ENCODE data around the gene VDAC2.

VDAC2 gene

GRCh38 chr10:75228278-75228677 is 17.7 kb downstream of the VDAC2 start:
- DNase-seq (ENCODE audit: insufficient read length, low spot score), result no peak
- FAIRE-seq, result no peak

- no peak for DNase-seq (ENCODE audit: insufficient read length, low spot score)
Observed at GRCh38 chr10:75228834-75229233, 18.2 kb downstream of the VDAC2 start.

GRCh38 chr10:75229971-75230370 is 19.4 kb downstream of the VDAC2 start:
- DNase-seq (ENCODE audit: insufficient read length, low spot score) (no peak), FAIRE-seq (no peak)

More at GRCh38 chr10:75228834-75229233, 18.2 kb downstream of the VDAC2 start:
- FAIRE-seq, result no peak

DNA sequence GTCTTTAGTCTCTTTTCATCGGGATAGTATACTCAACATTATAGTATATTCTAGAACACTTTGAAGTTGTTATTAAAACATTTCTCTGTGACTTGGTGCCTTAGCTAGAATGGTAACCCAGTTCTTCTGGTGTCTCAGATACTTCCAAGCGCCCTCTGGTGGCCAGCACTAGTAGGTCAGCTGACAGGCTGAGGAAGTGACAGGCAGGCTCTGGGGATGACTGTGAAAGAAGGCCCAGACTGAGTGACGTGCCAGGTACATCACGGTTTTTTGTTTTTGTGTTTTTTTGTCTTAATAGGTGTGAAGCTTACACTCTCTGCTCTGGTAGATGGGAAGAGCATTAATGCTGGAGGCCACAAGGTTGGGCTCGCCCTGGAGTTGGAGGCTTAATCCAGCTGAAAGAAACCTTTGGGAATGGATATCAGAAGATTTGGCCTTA is 20.0 kb downstream of the VDAC2 start:
- DNase-seq (ENCODE audit: insufficient read length, low spot score) (peak; percentile 82), FAIRE-seq (no peak)

GRCh38 chr10:75231672-75232581 is 21.3 kb downstream of the VDAC2 start:
- DNase-seq (ENCODE audit: insufficient read length, low spot score), result no peak
- no peak for FAIRE-seq

DNA sequence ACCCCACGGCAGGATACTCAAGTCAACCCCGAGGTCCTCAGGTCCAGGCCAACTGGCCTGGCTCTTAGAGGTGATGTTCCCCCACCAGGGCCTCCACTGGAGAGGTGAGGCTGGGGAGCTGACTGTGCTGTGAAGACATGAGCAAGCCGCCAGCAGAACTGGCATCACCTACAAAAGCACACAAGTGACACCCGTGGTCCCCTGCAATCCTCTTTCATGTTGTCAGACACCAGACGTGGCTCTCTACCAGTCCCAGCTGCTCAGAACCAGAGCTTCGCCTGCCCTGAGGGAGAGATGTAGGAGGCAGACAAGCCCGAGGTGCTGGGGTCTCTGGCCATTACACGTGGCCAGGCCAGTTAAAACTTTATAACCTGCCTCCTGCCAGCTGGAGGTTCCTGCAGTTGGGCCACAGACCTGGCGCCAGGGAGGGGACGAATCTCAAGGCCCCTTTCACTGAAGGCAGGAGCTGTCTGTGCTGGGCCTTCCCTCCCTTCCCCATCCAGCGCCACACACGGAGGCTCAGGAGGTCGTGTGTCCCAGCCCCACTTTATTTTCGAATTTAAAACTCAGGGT is 22.9 kb downstream of the VDAC2 start:
- no peak for FAIRE-seq
- no peak for DNase-seq (ENCODE audit: insufficient read length, low spot score)

- FAIRE-seq (no peak), DNase-seq (ENCODE audit: insufficient read length, low spot score) (peak; percentile 80)
Observed at GRCh38 chr10:75234017-75234682, 23.6 kb downstream of the VDAC2 start.

GRCh38 chr10:75234683-75235374 is 24.2 kb downstream of the VDAC2 start:
- FAIRE-seq, result no peak
- no peak for DNase-seq (ENCODE audit: insufficient read length, low spot score)

DNA sequence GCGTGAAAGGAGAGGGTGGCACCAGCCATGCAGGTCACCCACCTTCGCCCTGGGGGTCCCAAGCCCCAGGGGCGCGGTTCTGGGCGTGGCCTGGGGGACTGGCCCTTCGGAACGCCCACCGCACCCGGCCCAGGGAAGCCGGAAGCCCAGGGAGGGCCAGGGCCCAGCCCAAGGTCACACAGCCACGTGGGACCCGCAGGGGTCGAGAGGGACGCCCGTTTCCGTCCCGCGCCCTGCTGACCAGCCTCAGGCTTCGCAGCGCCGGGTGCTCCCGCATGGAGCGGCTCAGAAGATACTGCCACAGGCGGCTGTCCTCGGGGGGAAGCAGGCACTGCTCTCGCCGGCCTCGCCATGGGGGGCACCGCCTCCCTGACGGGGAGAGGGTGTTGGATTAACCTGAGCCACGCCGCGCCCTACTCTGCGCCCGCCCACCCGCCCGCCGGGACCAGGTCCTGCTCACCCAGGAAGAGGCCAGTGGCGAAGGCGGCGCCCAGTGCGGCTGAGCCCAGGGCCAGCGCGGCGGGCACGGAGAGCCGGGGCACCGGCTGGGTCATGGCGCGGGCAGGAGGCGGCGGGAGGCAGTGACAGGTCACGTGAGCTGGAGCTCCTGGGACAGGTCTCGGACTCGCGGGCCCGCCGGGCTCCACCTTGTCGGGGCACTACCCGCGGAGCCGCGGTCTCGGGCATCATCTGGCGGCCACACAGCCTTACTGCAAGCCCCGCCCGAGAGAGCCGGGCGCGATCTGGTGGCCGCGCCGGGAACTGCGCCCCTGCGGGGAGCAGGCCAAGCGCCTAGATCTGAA is 25.0 kb downstream of the VDAC2 start, which contains the start of gene COMTD1:
COMTD1 (minus strand) TSS at position 583 of the 803 bp plus-strand sequence; CDS start at position 554, 29 bp downstream.
- FAIRE-seq (no peak), DNase-seq (ENCODE audit: insufficient read length, low spot score) (peak; percentile 92)

DNA sequence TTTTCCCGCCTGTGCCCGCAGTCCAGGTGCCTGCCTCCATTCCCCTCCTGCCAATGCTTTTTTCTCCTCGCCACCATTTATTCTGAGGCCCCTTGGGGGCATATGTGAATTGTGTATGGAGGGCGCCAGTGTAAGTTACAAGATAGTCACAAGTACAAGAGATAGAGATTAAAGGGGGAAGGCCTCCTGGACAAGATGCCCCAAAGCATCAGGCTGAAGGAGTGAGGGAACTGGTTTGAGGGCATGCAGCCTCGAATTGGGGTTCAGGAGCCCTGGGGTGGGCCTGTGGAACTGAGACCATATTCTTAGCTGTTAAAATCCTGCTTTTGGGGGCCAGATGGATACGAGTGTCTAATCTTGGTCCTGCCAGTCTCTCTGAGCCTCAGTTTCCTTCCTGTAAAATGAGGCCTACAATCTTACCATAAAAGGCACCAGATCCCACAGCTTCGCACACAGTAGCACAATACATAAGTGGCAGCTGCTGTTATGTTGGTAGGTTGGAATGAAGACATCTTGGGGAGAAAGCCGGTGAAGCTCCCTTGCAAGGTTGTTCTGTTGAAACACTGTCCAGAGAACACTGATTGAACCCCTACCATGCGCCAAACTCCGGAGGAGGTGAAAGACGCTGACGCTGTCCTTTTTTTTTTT is 25.7 kb downstream of the VDAC2 start:
- no peak for FAIRE-seq
- DNase-seq (ENCODE audit: insufficient read length, low spot score), result no peak

DNA sequence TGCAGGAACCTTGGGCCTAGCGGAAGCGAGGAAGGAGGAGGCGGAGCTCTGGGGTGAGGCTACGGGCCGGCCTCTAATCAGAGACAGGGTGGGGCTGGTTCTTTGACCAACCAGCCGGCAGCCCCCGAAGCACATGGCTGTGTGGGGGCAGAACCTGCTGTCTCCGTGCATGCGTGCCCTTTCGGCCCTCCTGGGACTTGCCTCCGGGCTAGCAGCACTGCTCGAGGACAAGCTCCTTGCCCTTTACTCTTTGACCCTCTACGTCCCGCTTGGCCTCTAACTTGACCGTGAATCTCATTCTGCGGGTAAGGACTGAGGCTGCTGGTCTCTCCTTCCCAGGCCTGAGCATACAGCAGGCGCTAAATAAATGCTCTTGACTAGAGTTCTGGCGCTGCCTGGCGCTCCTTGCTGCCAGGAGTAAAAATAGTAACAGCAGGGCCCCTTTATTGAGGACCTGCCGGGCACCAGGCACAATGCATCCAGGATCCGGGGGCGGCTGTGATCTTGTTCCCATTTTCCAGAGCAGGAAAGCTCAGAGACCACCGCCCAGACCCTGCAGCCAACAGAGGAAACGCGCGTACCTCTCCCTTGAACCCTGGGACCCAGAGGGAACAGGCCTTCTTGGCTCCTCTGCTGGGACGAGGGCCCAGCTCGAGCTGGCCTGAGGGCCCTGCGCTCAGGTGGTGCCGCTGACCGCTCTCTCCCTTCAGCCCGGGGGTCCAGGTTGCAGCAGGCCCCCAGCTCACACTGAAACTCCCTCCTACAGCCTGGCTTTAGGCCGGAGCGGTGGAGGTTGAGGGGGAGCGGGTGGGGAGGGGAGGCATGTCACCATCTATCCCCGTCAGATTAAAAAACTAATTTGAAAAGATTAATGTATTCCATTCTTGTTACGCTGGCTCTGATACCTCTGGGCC is 27.8 kb downstream of the VDAC2 start:
- FAIRE-seq, result no peak

GRCh38 chr10:75239096-75239790 is 28.6 kb downstream of the VDAC2 start:
- FAIRE-seq (no peak), DNase-seq (ENCODE audit: insufficient read length, low spot score) (no peak)

More for the DNA sequence above, 27.8 kb downstream of the VDAC2 start:
- no peak for DNase-seq (ENCODE audit: insufficient read length, low spot score)

DNA sequence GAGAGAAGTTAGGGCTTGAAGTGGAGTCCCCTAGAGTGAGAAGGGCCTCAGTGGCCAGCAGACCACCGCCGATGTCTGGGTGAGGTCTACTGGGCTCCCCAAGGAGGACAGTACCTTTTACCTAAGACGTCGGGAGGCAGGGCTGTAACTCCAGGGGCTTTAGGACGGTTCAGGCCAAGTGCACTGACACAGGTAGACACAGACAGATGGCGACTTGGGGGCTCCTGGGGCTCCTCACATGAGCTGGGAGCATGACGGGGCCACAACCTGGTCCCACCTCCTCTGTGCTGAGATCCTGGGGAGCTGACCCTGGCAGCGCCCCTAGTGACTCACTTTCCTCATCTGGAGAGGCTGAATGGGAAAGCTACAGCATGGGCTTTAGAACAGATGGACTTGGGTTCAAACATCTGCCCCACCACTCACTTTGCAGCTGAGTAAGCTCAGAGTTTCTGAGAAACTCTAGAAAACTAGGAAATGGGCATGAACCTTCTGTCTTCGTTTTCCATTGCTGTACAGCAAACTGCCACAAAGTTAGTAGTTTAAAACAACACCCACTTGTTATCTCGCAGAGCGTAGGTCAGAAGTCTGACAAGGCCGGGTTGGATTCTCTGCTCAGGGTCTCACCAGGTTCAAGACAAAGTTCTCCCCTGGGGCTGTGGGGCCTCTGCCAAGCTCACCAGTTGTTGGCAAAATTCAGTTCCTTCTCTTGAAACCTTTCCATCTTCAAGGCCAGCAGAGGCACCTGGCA is 29.9 kb downstream of the VDAC2 start:
- DNase-seq (ENCODE audit: insufficient read length, low spot score) (no peak), FAIRE-seq (no peak)

- no peak for FAIRE-seq
- no peak for DNase-seq (ENCODE audit: insufficient read length, low spot score)
Observed at GRCh38 chr10:75243426-75243825, 32.8 kb downstream of the VDAC2 start.

DNA sequence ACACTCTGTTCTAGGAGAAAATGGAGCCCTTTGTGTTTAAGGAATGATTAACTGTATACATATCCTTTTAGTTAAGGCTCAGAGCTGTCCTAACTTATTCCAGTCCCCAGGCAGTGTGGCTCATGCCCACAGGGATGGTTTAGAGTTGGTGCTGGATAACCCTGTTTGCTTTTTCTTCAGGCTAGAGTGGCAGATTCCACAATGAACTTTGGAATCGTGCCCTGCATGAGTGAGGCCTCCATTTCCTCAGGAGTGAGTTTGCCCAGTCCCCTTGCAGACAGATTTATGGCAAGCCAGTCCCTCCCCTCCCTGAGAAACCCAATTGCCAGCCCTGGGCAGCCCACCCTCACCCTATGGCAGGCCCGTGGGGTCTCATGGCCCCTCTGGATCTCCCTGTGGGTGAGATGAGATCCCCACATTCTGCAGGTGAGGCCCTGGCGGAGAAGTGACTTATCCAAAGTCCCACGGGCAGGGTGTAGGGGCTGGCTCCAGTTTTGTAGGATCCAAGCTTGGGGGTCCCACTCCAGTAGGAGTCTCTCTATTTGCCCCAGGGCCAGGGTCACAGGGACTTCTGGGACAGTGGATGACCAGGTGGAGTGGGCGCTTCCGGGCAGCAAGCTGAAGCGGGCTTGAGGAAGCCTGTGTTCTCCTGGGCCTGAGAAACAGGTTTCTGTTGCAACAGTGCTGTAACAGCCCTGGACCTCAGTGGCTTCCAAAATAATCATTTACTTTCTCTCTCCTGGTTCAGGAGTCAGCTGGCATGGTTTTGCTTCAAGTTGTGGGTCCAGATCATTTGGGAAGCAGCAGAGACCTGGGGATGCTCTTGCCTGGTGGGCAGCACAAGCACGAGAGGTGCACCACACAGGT is 34.1 kb downstream of the VDAC2 start:
- no peak for DNase-seq (ENCODE audit: insufficient read length, low spot score)
- FAIRE-seq, result no peak
